Erythroblast (primary cell): ENCODE data around the gene ZNF236.

ENCODE experiments used
- GATA1 ChIP-seq: IDR thresholded peaks from 2 replicates; pipeline ENCODE4 v1.6.1; 2011; ENCODE audit warnings: low read depth, mild to moderate bottlenecking, control low read depth, low read length, moderate library complexity
- POLR2A ChIP-seq: IDR thresholded peaks from 2 replicates; pipeline ENCODE4 v1.6.1; 2011; ENCODE audit warnings: mild to moderate bottlenecking, low read length

DNA sequence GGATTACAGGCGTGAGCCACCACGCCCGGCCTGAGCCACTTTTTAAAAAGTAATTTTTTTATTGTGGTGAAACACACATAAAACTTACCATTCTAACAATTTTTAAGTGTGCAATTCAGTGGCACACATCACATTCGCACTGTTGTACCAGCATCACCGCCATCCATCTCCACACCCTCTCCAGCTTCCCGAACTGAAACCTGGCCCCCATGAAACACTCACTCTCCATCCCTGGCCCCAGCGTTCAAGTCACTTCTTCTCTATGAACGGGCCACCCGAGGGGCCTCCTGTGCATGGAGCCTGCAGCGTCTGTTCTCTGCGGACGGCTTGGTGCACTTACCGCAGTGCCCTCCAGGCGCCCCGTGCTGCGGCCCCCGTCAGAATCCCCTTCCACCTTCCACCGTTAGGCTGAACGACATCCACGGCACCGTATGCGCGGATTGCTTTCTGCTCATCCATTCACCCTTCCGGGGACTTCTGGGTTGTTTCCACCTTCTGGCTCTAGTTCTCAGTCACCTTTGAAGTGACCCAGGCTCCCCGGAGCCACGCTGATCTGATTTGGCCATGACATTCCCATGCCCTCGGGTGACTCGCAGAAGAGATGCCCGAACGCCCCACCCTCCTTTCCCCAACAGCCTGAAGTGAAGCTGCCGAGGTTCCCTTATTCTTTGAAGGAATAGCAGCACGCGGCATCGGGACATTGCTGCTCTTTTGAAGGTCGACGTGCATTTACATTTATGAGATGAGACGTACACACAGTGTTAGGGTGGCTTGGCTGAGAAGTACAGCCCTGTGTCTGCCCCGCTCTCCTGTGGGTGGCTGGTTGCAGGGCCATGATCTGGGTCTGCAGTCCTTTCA lies 175.8 kb downstream of the ZNF236 start:
- TF ChIP-seq POLR2A: no peak
- TF ChIP-seq GATA1: no peak
